Right lobe of liver (tissue), 4 donors: ENCODE measurements around the gene DRAXIN.

Source experiments
- POLR2A ChIP-seq: fragments of 450-650 bp; IDR thresholded peaks from one replicate; pipeline ENCODE4 v1.6.1; 2017; ENCODE audit warnings: antibody characterized with exemption, mild to moderate bottlenecking
- TF ChIP-seq, protein P1 (sequence below), 4 donors: fragments of 200-600 bp in 3 of 4; fragments of 450-650 bp in 1 of 4; IDR thresholded peaks; one replicate each; pipeline versions ENCODE4 v1.5.1 to v1.8.0; 2016 to 2022; ENCODE audit warnings: antibody characterized with exemption in 4 of 4, mild to moderate bottlenecking in 2 of 4
- donor health status: DM: no; HTN: no; CAD: no.
- donor health status: DM: no; HTN: no; CAD: no.
- donor health status: DM: no; HTN: yes; CAD: no.

DNA sequence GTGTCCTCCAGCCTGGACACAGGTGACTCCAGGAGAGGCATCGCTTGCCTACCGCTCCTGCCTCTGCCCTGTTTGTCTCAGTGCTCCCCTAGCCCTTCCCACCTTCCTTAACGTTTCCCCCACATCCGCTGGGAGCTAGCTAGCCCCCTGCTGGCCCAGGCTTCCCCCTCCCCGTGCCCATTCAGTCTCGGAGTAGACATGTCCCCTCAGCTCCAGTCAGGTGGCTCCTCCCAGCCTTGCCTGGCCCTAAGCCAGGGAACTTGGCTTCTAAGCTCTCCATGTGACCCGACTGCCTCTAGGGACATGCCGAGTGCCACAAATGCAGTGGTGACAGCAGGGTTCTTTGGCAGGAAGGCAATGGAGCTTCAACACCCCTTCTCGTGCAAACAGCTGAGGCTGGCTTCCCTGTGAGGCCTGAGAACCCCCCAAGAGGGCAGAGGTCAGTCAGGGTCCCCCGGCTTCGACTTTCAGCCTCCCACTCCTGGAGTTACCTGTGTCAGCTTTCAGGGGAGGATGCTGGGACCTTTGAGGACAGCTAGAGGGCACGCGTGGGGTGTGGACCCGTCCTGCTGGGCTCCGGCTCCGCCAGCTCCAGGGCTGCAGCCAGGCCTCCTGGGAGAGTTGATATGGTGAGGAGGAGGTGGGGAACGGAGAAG, 16.2 kb downstream of the DRAXIN start:
- TF ChIP-seq, protein P1, sequence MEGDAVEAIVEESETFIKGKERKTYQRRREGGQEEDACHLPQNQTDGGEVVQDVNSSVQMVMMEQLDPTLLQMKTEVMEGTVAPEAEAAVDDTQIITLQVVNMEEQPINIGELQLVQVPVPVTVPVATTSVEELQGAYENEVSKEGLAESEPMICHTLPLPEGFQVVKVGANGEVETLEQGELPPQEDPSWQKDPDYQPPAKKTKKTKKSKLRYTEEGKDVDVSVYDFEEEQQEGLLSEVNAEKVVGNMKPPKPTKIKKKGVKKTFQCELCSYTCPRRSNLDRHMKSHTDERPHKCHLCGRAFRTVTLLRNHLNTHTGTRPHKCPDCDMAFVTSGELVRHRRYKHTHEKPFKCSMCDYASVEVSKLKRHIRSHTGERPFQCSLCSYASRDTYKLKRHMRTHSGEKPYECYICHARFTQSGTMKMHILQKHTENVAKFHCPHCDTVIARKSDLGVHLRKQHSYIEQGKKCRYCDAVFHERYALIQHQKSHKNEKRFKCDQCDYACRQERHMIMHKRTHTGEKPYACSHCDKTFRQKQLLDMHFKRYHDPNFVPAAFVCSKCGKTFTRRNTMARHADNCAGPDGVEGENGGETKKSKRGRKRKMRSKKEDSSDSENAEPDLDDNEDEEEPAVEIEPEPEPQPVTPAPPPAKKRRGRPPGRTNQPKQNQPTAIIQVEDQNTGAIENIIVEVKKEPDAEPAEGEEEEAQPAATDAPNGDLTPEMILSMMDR (IDR thresholded peaks at IDR 0.05) = no peak
- no peak for TF ChIP-seq POLR2A
